ENCODE data around the gene ZBTB16. TPM values are rescaled to one million over a fixed set of nuclear protein-coding genes. Genes with fewer than 3 reads are reported as not detected.

Gene ZBTB16
- total and polyA plus RNA-seq, 11 donors: 15.3 to 130 (median 62.8) TPM

GRCh38 chr11:114272311-114272710 is 212.8 kb downstream of the ZBTB16 start:
- 75 to 90% (median 78%) methylated on average over 4 of the region's 4 CpGs for WGBS, 4 donors
- Histone ChIP-seq H3K36me3 (no peaks in the 10 kb centered on the region), H3K4me1 (peaks cover 0 to 5% (median 0%) of the 10 kb centered on the region in 12 donors), H3K27me3 (no peaks in the 10 kb centered on the region), H3K9me3 (peaks cover 0 to 3% (median 0%) of the 10 kb centered on the region in 12 donors), H3K27ac (no peak overlapping the region), H3K4me3 (no peak overlapping the region)
- no peak for ATAC-seq
- intact Hi-C loops (cut with DNase I): no loop called here
- TF ChIP-seq, protein P1, sequence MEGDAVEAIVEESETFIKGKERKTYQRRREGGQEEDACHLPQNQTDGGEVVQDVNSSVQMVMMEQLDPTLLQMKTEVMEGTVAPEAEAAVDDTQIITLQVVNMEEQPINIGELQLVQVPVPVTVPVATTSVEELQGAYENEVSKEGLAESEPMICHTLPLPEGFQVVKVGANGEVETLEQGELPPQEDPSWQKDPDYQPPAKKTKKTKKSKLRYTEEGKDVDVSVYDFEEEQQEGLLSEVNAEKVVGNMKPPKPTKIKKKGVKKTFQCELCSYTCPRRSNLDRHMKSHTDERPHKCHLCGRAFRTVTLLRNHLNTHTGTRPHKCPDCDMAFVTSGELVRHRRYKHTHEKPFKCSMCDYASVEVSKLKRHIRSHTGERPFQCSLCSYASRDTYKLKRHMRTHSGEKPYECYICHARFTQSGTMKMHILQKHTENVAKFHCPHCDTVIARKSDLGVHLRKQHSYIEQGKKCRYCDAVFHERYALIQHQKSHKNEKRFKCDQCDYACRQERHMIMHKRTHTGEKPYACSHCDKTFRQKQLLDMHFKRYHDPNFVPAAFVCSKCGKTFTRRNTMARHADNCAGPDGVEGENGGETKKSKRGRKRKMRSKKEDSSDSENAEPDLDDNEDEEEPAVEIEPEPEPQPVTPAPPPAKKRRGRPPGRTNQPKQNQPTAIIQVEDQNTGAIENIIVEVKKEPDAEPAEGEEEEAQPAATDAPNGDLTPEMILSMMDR (IDR thresholded peaks at IDR 0.05): no peak
- DNase-seq: no peak

DNA sequence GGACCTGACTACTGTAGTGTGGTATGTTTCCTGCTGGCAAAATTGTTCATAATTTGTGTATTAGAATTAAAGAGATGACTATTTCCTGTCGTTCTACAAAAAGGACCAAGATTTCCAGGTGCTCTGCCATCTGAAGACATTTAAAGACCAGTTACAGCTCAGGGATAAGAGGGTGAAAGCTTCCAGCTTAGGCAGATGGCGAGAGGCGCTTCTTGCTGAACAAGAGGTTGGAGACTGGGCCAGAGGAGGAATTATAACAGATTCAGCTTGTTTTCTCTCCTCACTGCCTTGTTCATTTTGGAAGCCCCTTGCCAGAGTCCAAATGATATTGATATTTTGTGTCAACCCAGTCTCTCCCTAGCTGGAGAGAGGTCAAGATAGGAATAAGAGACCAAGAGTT is 213.6 kb downstream of the ZBTB16 start:
- H3K36me3 ChIP-seq: no peaks in the 10 kb centered on the region
- ATAC-seq: no peak
- 82 to 92% (median 86%) methylated on average over 3 of the region's 3 CpGs for WGBS, 4 donors
- H3K4me1 ChIP-seq: peaks cover 0 to 5% (median 0%) of the 10 kb centered on the region in 12 donors
- intact Hi-C loops (cut with DNase I): no loop called here
- no peak for TF ChIP-seq POLR2A (IDR thresholded peaks at IDR 0.05)
- TF ChIP-seq, protein P1 (IDR thresholded peaks at IDR 0.05): no peak
- no peak overlapping the region for H3K4me3 ChIP-seq
- H3K27ac ChIP-seq: no peak overlapping the region
- peaks cover 0 to 3% (median 0%) of the 10 kb centered on the region in 12 donors for H3K9me3 ChIP-seq
- no peaks in the 10 kb centered on the region for H3K27me3 ChIP-seq
- no peak for DNase-seq

GRCh38 chr11:114273890-114274635 is 214.6 kb downstream of the ZBTB16 start:
- intact Hi-C loops (cut with DNase I): no loop called here
- no peak for DNase-seq
- Histone ChIP-seq H3K27ac (peak overlapping the region in 2 of 12 donors; percentile 18 to 68), H3K9me3 (peaks cover 0 to 3% (median 0%) of the 10 kb centered on the region in 12 donors), H3K4me1 (peaks cover 0 to 5% (median 0%) of the 10 kb centered on the region in 12 donors), H3K36me3 (no peaks in the 10 kb centered on the region), H3K4me3 (no peak overlapping the region), H3K27me3 (no peaks in the 10 kb centered on the region)
- ATAC-seq: no peak
- WGBS, 4 donors: 74 to 83% (median 76%) methylated on average over 5 of the region's 5 CpGs
- no peak for TF ChIP-seq POLR2A (IDR thresholded peaks at IDR 0.05)
- TF ChIP-seq, protein P1 (IDR thresholded peaks at IDR 0.05): no peak

DNA sequence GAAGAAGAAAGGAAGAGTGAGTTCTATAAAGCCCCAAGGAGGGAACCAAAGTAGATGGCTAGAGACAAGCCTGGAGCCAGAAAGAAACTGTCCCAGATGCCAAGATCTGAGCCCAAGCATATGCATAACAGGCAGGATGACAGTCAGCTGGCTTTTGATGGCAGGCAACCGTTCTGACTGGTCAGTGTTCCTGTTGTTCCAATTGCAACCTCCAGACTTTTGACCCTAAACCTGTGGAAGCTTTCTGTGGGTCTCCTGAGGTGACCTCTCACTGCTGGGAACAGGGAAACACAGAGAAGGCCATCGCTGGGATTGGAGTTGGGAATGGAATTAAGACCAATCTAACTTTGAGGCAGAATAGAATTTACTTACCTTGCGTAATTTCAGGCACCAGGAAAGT is 215.1 kb downstream of the ZBTB16 start:
- Histone ChIP-seq H3K4me1 (no peaks in the 10 kb centered on the region), H3K4me3 (no peak overlapping the region), H3K27ac (peak overlapping the region in 6 of 12 donors; percentile 14 to 68 (median 40)), H3K27me3 (no peaks in the 10 kb centered on the region), H3K9me3 (peaks cover 0 to 3% (median 0%) of the 10 kb centered on the region in 12 donors), H3K36me3 (no peaks in the 10 kb centered on the region)
- 73 to 81% (median 78%) methylated on average over 3 of the region's 3 CpGs for WGBS, 4 donors
- intact Hi-C loops (cut with DNase I): loop anchor here in 1 of 10 donors (5.0 kb wide), 1 partner anchor 488 kb away; no protein-coding TSS in a partner anchor
- TF ChIP-seq POLR2A (IDR thresholded peaks at IDR 0.05): no peak
- TF ChIP-seq, protein P1 (IDR thresholded peaks at IDR 0.05): no peak
- ATAC-seq (no peak), DNase-seq (no peak)

Measured in heart left ventricle (tissue), 16 donors.